Fibroblast of pulmonary artery (primary cell): Measurements from ENCODE around the gene FZD10.

Experiments used
- DNase-seq: peaks from one replicate; pipeline ENCODE4 v3.0.0-alpha.2; 2010; ENCODE audit warnings: low read depth
- H3K4me3 ChIP-seq: replicated peaks from 2 replicates; pipeline ENCODE4 v1.5.1; 2011; ENCODE audit warnings: low read depth, mild to moderate bottlenecking, control low read depth, low read length, moderate library complexity
- CTCF ChIP-seq: IDR thresholded peaks from 2 replicates; pipeline ENCODE4 v1.5.1; 2011; ENCODE audit warnings: mild to moderate bottlenecking, control low read depth, low read length, inconsistent platforms; ENCODE audit errors: missing control alignments

FZD10 gene

GRCh38 chr12:130119241-130119861 lies 42.9 kb upstream of the FZD10 start:
- TF ChIP-seq CTCF = no peak
- H3K4me3 ChIP-seq = no peak overlapping the region
- DNase-seq = no peak

- no peak for TF ChIP-seq CTCF
- H3K4me3 ChIP-seq = no peak overlapping the region
- DNase-seq = no peak
Observed at GRCh38 chr12:130120012-130120805, 42.1 kb upstream of the FZD10 start.

- no peak for DNase-seq
- H3K4me3 ChIP-seq = no peak overlapping the region
- no peak for TF ChIP-seq CTCF
Observed at GRCh38 chr12:130121226-130122000, 40.9 kb upstream of the FZD10 start.

GRCh38 chr12:130122356-130122755 lies 39.9 kb upstream of the FZD10 start:
- no peak for DNase-seq
- no peak overlapping the region for H3K4me3 ChIP-seq
- no peak for TF ChIP-seq CTCF

GRCh38 chr12:130124106-130124505 lies 38.2 kb upstream of the FZD10 start:
- TF ChIP-seq CTCF = no peak
- no peak for DNase-seq
- H3K4me3 ChIP-seq = no peak overlapping the region

- DNase-seq = no peak
- no peak overlapping the region for H3K4me3 ChIP-seq
- no peak for TF ChIP-seq CTCF
Observed at GRCh38 chr12:130124605-130125244, 37.5 kb upstream of the FZD10 start.
